ENCODE results near the gene BCL2L14. TPM values are rescaled to one million over a fixed set of nuclear protein-coding genes. Genes with fewer than 3 reads are reported as not detected.

Gene BCL2L14
- total and polyA plus RNA-seq, 2 of the 4 experiments (the other 2 are of a cell fraction): not detected

GRCh38 chr12:12141000-12141399 lies 70.3 kb downstream of the BCL2L14 start:
- H3K4me2 ChIP-seq (ENCODE audit: low read depth, low read length): no peak overlapping the region
- no peak overlapping the region for H3K4me3 ChIP-seq (ENCODE audit: insufficient read depth, low read depth, low read length)
- no peaks in the 10 kb centered on the region for H4K20me1 ChIP-seq (ENCODE audit: insufficient read depth, low read length)
- intact Hi-C loops (cut with micrococcal nuclease) (loop anchor here (2.0 to 5.0 kb wide), 2 partner anchors 14 to 126 kb away; partner anchors contain the start of gene LRP6), in situ Hi-C loops (cut with MboI; ENCODE audit: low sequenced_read_pairs) (no loop called here), dilution Hi-C loops (cut with HindIII; ENCODE audit: low sequenced_read_pairs, unreplicated experiment) (no loop called here)
- no peak overlapping the region for H2BK15ac ChIP-seq (ENCODE audit: low read depth, low read length)
- no TSS peak for BruUV-seq (replicated peaks)
- H4K5ac ChIP-seq (ENCODE audit: low read depth, low read length): no peak overlapping the region
- no peak overlapping the region for H2BK20ac ChIP-seq (ENCODE audit: low read depth, low read length)
- peaks cover 5% of the 10 kb centered on the region for H3K36me3 ChIP-seq (ENCODE audit: control insufficient read depth, insufficient read depth, low read length)
- H4K91ac ChIP-seq (ENCODE audit: insufficient read depth, low read depth, low read length): no peak overlapping the region
- TF ChIP-seq MAZ (IDR thresholded peaks at IDR 0.05; ENCODE audit: borderline replicate concordance, low read depth, low read length): no peak
- TF ChIP-seq MXI1 (IDR thresholded peaks at IDR 0.05; ENCODE audit: borderline replicate concordance, low read depth, low read length): no peak
- TF ChIP-seq FOS (IDR thresholded peaks at IDR 0.05; ENCODE audit: low read depth, low read length): no peak
- TF ChIP-seq USF2 (IDR thresholded peaks at IDR 0.05; ENCODE audit: low read depth, low read length): no peak
- no peak for TF ChIP-seq MAFK (IDR thresholded peaks at IDR 0.05; ENCODE audit: low read depth, low read length)
- no peak for TF ChIP-seq RFX5 (IDR thresholded peaks at IDR 0.05; ENCODE audit: low read depth, low read length)
- TF ChIP-seq CTCF (conservative IDR thresholded peaks at IDR 0.05; ENCODE audit: low read depth, low read length): no peak
- no peak for TF ChIP-seq ELK1 (IDR thresholded peaks at IDR 0.05; ENCODE audit: borderline replicate concordance, low read depth, low read length)
- no peak for TF ChIP-seq BHLHE40 (IDR thresholded peaks at IDR 0.05; ENCODE audit: low read depth, low read length)
- no peak for TF ChIP-seq SMC3 (IDR thresholded peaks at IDR 0.05; ENCODE audit: low read depth, low read length)
- no peak for TF ChIP-seq POLR2A (IDR thresholded peaks at IDR 0.05; ENCODE audit: low read depth, low read length)
- TF ChIP-seq RCOR1 (IDR thresholded peaks at IDR 0.05; ENCODE audit: insufficient replicate concordance, low read length): no peak
- no peak for TF ChIP-seq RAD21 (IDR thresholded peaks at IDR 0.05; ENCODE audit: low read length)
- TF ChIP-seq CHD1 (IDR thresholded peaks at IDR 0.05; ENCODE audit: low read depth, low read length): no peak
- TF ChIP-seq NFE2L2 (IDR thresholded peaks at IDR 0.05; ENCODE audit: low read depth, low read length): no peak
- no peak for TF ChIP-seq CEBPB (IDR thresholded peaks at IDR 0.05; ENCODE audit: low read depth, low read length)
- H3K14ac ChIP-seq (replicated peaks; ENCODE audit: low read depth, low read length): no peak overlapping the region
- H3K27ac ChIP-seq (ENCODE audit: insufficient read depth, low read length): no peak overlapping the region
- H4K8ac ChIP-seq (ENCODE audit: low read depth in 2 of 2, low read length in 2 of 2): no peak overlapping the region
- no peak overlapping the region for H3K9ac ChIP-seq (ENCODE audit: low read depth, low read length)
- no peak overlapping the region for H3K18ac ChIP-seq (ENCODE audit: low read depth, low read length)
- H3K56ac ChIP-seq (ENCODE audit: extremely low read depth, insufficient read depth, low read length): no peak overlapping the region
- ChIA-PET CTCF (no interaction called here), POLR2A (ENCODE audit: unreplicated experiment) (no interaction called here)
- H2BK120ac ChIP-seq (ENCODE audit: low read depth, low read length): no peak overlapping the region
- H2BK5ac ChIP-seq (ENCODE audit: low read depth, low read length, poor library complexity, severe bottlenecking): no peak overlapping the region
- no peaks in the 10 kb centered on the region; the same call in 1 of the 2 replicates for H3K9me1 ChIP-seq (ENCODE audit: insufficient read depth, low read length)
- no peak overlapping the region for H2AFZ ChIP-seq (replicated peaks; ENCODE audit: low read length, poor library complexity)
- no peak overlapping the region for H3K4ac ChIP-seq (ENCODE audit: low read depth, low read length)
- H3K4me1 ChIP-seq (ENCODE audit: control insufficient read depth, insufficient read depth, low read length): no peaks in the 10 kb centered on the region
- no peaks in the 10 kb centered on the region for H3K9me3 ChIP-seq (ENCODE audit: control insufficient read depth, insufficient read depth, low read length)
- no peaks in the 10 kb centered on the region for H3K27me3 ChIP-seq (ENCODE audit: control insufficient read depth, insufficient read depth, low read length)
- ATAC-seq (ENCODE audit: low read depth): no peak
- no peak overlapping the region for H2AK5ac ChIP-seq (ENCODE audit: low read depth, low read length)
- peaks cover 0 to 3% of the 10 kb centered on the region in 2 experiments; a peak in 2 of 4 replicates for H3K79me1 ChIP-seq (ENCODE audit: low read depth in 1 of 2, low read length in 2 of 2)
- no peak for DNase-seq
- H3K23ac ChIP-seq (ENCODE audit: low read depth, low read length): no peak overlapping the region
- H2AK9ac ChIP-seq (replicated peaks; ENCODE audit: low read depth, low read length, poor library complexity): no peak overlapping the region
